Stomach (tissue), 4 donors: ENCODE data around the gene ERC2.

Experiments used
- CTCF ChIP-seq, 7 experiments: fragments of 450-650 bp in 4 of 7; fragments of 200-600 bp in 3 of 7; sonication (generic) in 3 of 7; IDR thresholded peaks; one replicate each; pipeline ENCODE4 v1.5.1; 2016 to 2019; ENCODE audit warnings: antibody characterized with exemption in 7 of 7, control low read depth in 2 of 7, mild to moderate bottlenecking in 1 of 7
- POLR2A ChIP-seq, 4 donors: fragments of 450-650 bp; IDR thresholded peaks; one replicate each; pipeline ENCODE4 v1.6.1; 2016; ENCODE audit warnings: antibody characterized with exemption in 4 of 4, control low read depth in 2 of 4, mild to moderate bottlenecking in 1 of 4, moderate library complexity in 1 of 4

- TF ChIP-seq CTCF (IDR thresholded peaks at IDR 0.05) = no peak
- TF ChIP-seq POLR2A (IDR thresholded peaks at IDR 0.05) = no peak
Observed at GRCh38 chr3:56453011-56453410, 15.3 kb downstream of the ERC2 start.
